Upper lobe of right lung (tissue), 1 donor: ENCODE results near the gene BCAN. TPM values are rescaled to one million over a fixed set of nuclear protein-coding genes. Genes with fewer than 3 reads are reported as not detected.
A peak's percentile ranks its signal among the peaks of the same experiment; 100 is the strongest.

ENCODE experiments used
- ATAC-seq: fragments of 200-7000 bp; cut with Tn5 transposase; one replicate; pipeline ENCODE4 v1.9.1; 2020; ENCODE audit warnings: mild to moderate bottlenecking, moderate library complexity
- DNase-seq: peaks from one replicate; pipeline ENCODE4 v3.0.0-alpha.2; 2020
- H3K27ac ChIP-seq: fragments of 200-600 bp; one replicate; pipeline ENCODE4 v1.8.0; 2022
- H3K27me3 ChIP-seq: fragments of 200-600 bp; one replicate; pipeline ENCODE4 v1.8.0; 2022; ENCODE audit warnings: mild to moderate bottlenecking
- H3K36me3 ChIP-seq: fragments of 200-600 bp; one replicate; pipeline ENCODE4 v1.8.0; 2022
- H3K4me1 ChIP-seq: fragments of 200-600 bp; one replicate; pipeline ENCODE4 v1.8.0; 2022
- H3K4me3 ChIP-seq: fragments of 200-600 bp; one replicate; pipeline ENCODE4 v1.8.0; 2022; ENCODE audit warnings: mild to moderate bottlenecking
- H3K9me3 ChIP-seq: fragments of 200-600 bp; one replicate; pipeline ENCODE4 v1.8.0; 2022
- intact Hi-C: fragments of 100-400 bp; cut with DNase I; formaldehyde crosslinking; loops from one replicate; pipeline ENCODE4 v1.11.0; 2022
- total RNA-seq: library from RNA; stranded (reverse); fragmentation: NEBNext Ultra II Directional; extraction: Animal tissue kit (Norgen Biotek cat#: 25700); gene quantifications from one replicate; pipeline ENCODE4 v1.2.1, GENCODE V29; 2021
- TF ChIP-seq, protein P1 (sequence below): fragments of 200-600 bp; IDR thresholded peaks from one replicate; pipeline ENCODE4 v1.8.0; 2022; ENCODE audit warnings: antibody characterized with exemption
- donor health status: DM: no; HTN: yes; CAD: no; lungs with severe emphysema.

Gene BCAN
- total RNA-seq, 1 donor from 2014 or later, result not detected

DNA sequence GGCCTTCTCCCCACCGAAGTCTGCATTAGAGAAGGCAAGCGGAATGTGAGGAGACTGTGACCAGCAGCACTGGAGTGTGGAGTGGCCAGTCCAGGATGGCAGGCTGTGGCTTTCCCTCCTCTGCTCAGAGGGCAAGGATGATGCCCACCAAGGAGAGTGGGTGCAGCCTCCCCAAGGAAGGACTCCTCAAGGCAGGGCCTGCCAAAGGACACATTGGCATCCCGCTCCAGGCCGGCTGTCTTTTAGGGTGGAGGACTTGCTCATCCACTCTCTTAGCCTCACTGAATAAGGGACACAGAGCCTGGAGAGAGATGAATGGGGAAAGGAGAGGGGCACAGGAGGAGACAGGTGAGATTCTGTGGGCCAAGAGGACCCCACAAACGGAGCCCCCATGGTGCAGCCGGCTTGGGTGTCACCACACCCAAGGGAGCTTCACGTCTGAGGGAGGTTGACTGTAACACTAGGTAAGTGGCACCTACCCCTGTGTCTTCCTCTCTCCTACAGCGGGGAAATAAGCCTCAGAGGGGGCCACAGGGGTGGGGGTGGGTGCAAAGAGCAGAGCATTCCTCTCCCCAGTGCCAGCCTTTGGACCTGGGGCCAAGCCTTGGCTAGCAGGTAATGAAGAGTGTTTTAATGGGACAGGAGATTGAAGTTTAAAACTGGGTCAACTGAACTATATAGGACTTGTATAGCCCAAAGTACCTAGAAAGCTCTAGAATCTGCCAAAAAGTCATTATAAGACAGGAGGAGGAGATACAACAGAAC, 39.5 kb downstream of the BCAN start:
- H3K4me1 ChIP-seq, result no peaks in the 10 kb centered on the region
- intact Hi-C loops, result no loop called here
- no peaks in the 10 kb centered on the region for H3K9me3 ChIP-seq
- ATAC-seq (no peak), DNase-seq (no peak)
- peaks cover 68% of the 10 kb centered on the region for H3K27me3 ChIP-seq
- no peak overlapping the region for H3K4me3 ChIP-seq
- TF ChIP-seq, protein P1, sequence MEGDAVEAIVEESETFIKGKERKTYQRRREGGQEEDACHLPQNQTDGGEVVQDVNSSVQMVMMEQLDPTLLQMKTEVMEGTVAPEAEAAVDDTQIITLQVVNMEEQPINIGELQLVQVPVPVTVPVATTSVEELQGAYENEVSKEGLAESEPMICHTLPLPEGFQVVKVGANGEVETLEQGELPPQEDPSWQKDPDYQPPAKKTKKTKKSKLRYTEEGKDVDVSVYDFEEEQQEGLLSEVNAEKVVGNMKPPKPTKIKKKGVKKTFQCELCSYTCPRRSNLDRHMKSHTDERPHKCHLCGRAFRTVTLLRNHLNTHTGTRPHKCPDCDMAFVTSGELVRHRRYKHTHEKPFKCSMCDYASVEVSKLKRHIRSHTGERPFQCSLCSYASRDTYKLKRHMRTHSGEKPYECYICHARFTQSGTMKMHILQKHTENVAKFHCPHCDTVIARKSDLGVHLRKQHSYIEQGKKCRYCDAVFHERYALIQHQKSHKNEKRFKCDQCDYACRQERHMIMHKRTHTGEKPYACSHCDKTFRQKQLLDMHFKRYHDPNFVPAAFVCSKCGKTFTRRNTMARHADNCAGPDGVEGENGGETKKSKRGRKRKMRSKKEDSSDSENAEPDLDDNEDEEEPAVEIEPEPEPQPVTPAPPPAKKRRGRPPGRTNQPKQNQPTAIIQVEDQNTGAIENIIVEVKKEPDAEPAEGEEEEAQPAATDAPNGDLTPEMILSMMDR, result no peak
- H3K27ac ChIP-seq, result no peak overlapping the region
- no peaks in the 10 kb centered on the region for H3K36me3 ChIP-seq

DNA sequence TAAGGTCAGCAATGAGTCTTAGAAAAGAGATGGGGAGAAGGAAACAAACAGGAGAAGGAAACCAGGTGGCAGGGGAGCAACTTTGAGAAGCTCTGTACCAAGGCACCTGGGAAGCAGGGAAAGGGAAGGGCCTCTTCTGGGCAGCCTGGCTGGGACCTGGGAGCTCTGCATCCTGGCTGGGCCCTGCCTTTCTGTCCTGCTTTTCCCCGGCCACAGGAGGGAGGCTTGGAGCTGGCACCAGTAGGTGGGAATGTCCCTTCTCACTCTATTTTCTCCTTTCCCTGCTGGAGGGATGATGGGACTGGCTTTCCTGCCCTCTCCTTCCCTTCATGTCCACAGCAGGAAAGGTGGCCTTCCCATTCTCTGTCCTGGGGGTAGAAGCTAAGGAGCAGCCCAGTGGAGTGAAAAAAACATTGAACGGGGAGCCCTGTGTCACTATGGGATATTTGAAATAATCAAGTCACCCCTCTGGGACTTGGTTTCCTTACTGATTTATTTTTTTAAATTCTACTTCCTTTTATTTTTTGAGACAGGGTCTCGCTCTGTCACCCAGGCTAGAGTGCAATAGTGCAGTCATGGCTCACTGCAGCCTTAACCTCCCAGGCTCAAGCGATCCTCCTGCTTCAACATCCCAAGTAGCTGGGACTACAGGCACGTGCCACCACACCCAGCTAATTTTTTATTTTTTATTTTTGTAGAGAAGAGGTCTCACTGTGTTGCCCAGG, 40.4 kb downstream of the BCAN start:
- no peaks in the 10 kb centered on the region for H3K9me3 ChIP-seq
- H3K4me3 ChIP-seq, result no peak overlapping the region
- ATAC-seq (no peak), DNase-seq (no peak)
- no peaks in the 10 kb centered on the region for H3K4me1 ChIP-seq
- intact Hi-C loops, result no loop called here
- H3K36me3 ChIP-seq, result no peaks in the 10 kb centered on the region
- TF ChIP-seq, protein P1, result no peak
- H3K27ac ChIP-seq, result no peak overlapping the region
- peaks cover 63% of the 10 kb centered on the region for H3K27me3 ChIP-seq

DNA sequence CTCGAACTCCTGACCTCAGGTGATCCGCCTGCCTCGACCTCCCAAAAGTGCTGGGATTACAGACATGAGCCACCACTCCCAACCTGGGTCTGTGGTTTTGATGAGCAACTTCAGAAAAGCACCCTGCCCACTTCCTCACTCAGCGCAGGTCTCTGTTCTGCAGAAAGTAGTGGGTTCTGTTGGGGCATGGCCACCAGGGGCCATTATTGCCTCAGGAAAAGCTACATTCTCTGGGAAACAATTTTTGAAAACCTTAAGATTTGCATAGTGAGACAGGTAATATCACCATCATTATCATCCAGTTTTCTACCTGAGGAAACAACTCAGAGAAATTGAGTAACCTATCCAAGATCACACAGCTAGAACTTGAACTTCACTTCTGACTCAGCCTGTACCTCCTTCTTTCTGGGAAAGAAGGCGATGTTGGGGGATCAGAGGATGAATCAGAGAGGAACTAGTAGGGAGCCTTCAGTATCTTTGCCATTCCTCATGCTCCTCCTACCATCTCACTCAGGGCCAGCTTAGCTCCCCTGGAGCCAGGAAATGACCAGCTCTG, 42.4 kb downstream of the BCAN start:
- Histone ChIP-seq H3K27me3 (peaks cover 63% of the 10 kb centered on the region), H3K9me3 (no peaks in the 10 kb centered on the region), H3K27ac (no peak overlapping the region), H3K4me3 (no peak overlapping the region), H3K36me3 (no peaks in the 10 kb centered on the region), H3K4me1 (no peaks in the 10 kb centered on the region)
- DNase-seq (no peak), ATAC-seq (no peak)
- TF ChIP-seq, protein P1, result no peak
- intact Hi-C loops, result no loop called here

DNA sequence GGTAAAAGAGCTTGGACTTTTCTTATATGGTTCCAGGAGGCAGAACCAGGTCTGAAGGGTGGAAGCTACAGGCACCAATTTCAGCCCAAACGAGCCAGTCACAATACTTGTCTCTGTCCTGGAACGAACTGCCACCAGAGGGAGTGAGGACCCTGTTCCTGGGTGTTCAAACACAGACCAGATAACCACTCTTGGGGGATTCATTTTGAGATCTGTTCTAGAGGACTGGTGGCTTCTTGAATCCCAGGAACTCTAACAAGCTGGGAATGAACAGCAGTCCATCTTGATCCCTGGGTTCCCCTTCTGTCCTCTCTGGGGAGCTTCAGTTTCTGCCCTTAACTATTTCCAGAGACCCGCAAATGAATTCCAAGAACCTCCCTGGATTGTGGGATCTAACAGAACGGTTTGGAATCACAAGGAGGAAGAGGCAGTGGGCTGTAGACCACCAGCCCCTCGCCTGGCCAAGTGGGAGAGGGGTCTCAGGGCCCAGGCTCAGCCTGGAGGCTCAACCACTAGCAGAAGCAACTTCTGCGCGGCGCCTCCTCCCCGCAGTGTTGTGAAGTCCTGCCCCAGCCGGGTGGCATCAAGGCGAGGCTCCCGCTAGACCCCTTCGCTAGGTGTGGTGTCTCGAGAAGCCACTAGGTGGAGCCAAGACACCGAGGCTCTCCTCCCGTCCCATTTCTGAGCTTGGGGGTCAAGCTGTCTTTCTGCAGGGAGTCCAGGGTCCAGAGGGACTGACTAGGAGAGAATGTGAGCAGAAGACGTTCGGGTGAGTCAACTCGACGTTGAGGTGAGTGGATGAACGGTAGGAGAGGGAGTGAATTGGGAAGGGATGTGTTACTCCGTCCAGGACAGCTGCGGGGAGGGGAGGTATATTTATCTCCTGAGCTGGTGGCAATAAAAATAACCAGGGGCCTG, 47.4 kb downstream of the BCAN start:
- intact Hi-C loops, result no loop called here
- DNase-seq (peak; percentile 79), ATAC-seq (peak; percentile 91)
- peaks cover 10% of the 10 kb centered on the region for H3K4me1 ChIP-seq
- H3K9me3 ChIP-seq, result no peaks in the 10 kb centered on the region
- H3K36me3 ChIP-seq, result no peaks in the 10 kb centered on the region
- no peak overlapping the region for H3K4me3 ChIP-seq
- H3K27me3 ChIP-seq, result peaks cover 64% of the 10 kb centered on the region
- TF ChIP-seq, protein P1, result peak; percentile 91
- H3K27ac ChIP-seq, result no peak overlapping the region

DNA sequence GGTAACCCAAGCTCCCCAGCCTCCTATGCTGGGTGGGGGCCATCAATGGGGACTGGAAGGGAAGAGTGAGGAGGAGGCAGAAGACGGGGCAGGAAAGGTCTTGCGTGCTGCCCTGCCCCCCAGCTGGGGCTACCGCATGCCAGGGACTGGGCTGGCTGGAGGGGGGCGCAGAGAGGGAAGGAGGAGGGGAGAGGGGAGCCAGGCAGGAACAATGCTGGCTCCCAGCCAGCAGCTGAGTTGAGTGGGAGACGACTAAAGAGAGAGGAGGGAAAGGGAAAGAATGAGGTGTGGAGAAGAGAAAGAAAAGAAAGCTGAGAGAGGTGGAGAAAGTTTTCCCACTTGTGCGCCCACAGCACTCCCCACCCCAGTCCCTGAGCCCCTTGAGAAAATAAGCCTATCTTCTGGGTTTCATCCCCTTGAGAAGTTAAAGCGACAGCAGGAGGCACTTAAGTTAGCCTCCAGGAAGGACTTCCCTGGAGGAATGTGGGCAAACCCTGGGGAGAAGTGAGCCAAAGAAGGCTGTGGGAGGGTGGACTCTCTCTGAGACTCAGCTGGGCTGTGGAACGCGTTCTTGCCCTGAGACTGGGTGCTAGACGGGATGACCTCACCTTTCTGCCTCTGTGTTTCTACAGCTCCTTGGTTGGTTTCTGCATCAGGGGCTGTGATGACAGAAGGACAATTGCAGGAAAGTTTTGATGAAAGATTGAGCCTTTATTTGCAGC, 48.2 kb downstream of the BCAN start:
- Histone ChIP-seq H3K36me3 (no peaks in the 10 kb centered on the region), H3K4me1 (peaks cover 10% of the 10 kb centered on the region), H3K27ac (no peak overlapping the region), H3K4me3 (no peak overlapping the region), H3K27me3 (peaks cover 55% of the 10 kb centered on the region), H3K9me3 (no peaks in the 10 kb centered on the region)
- ATAC-seq, result no peak
- TF ChIP-seq, protein P1, result no peak
- intact Hi-C loops, result loop anchor here (5.0 kb wide), 1 partner anchor 37 kb away; the partner anchor contains the start of genes ISG20L2 and METTL25B
- DNase-seq, result no peak
